ENCODE measurements around the gene SPCS1. TPM values are rescaled to one million over a fixed set of nuclear protein-coding genes. Genes with fewer than 3 reads are reported as not detected.

SPCS1 gene
- total and polyA plus RNA-seq, 2 donors (not counting 1 experiment from before 2014, with no cell fraction given) = 49.0 to 151 TPM

DNA sequence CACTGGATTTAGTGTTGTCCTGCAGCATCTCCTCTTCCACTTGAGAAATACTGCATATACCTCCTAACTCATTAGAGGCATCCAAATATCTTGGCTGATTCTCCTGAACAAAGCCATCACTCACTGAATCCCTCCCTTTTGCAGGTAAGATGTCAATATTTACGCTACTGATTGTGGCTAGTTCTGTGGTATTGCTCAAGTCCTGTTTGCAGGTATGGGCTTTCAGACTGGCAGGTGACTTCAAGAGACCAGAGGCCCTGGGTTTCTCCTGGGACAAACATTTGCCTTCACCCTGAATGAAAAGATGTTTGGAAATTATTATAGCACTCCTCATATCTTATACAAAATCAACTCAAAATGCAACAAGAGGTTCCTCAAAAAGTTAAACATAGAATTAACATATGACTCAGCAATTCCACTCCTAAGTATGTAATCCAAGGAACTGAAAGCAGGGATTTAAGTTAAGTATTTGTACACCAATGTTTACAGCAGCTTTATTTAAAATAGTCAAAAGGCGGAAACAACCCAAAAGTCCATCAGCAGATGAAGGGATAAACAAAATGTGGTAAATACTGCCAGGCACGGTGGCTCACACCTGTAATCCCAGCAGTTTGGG lies 46.2 kb downstream of the SPCS1 start:
- no peaks in the 10 kb centered on the region for H3K27me3 ChIP-seq (ENCODE audit: control insufficient read depth, insufficient read depth, low read length)
- H3K79me2 ChIP-seq (ENCODE audit: control insufficient read depth, insufficient read depth, low read length) = no peaks in the 10 kb centered on the region
- TF ChIP-seq, protein P1, sequence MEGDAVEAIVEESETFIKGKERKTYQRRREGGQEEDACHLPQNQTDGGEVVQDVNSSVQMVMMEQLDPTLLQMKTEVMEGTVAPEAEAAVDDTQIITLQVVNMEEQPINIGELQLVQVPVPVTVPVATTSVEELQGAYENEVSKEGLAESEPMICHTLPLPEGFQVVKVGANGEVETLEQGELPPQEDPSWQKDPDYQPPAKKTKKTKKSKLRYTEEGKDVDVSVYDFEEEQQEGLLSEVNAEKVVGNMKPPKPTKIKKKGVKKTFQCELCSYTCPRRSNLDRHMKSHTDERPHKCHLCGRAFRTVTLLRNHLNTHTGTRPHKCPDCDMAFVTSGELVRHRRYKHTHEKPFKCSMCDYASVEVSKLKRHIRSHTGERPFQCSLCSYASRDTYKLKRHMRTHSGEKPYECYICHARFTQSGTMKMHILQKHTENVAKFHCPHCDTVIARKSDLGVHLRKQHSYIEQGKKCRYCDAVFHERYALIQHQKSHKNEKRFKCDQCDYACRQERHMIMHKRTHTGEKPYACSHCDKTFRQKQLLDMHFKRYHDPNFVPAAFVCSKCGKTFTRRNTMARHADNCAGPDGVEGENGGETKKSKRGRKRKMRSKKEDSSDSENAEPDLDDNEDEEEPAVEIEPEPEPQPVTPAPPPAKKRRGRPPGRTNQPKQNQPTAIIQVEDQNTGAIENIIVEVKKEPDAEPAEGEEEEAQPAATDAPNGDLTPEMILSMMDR (conservative IDR thresholded peaks at IDR 0.05 in 1 of 2, IDR thresholded peaks at IDR 0.05 in 1 of 2; ENCODE audit: low read depth in 1 of 2, low read length in 2 of 2) = no peak
- no peak for TF ChIP-seq EZH2 (IDR thresholded peaks at IDR 0.05; ENCODE audit: low read length, missing control alignments)
- no peaks in the 10 kb centered on the region for H3K9me3 ChIP-seq (ENCODE audit: control insufficient read depth, insufficient read depth, low read depth, low read length)
- H3K4me2 ChIP-seq (ENCODE audit: extremely low read depth, insufficient read depth, low read length) = no peak overlapping the region
- H3K9ac ChIP-seq (ENCODE audit: insufficient read depth, low read length) = no peak overlapping the region
- no peak overlapping the region for H3K27ac ChIP-seq (ENCODE audit: insufficient read depth, low read length)
- peak; percentile 8 to 10 for DNase-seq (ENCODE audit: low read depth in 2 of 2)
- no peaks in the 10 kb centered on the region for H4K20me1 ChIP-seq (ENCODE audit: control insufficient read depth, extremely low read depth, insufficient read depth, low read length)
- no peak overlapping the region for H2AFZ ChIP-seq (ENCODE audit: low read length)
- H3K4me3 ChIP-seq (replicated peaks in 1 of 4; ENCODE audit: control extremely low read depth in 1 of 4, insufficient read depth in 1 of 4, low read depth in 3 of 4, low read length in 4 of 4) = no peak overlapping the region
- no peaks in the 10 kb centered on the region for H3K4me1 ChIP-seq (ENCODE audit: control insufficient read depth, extremely low read depth, insufficient read depth, low read length)
- peaks cover 2% of the 10 kb centered on the region for H3K36me3 ChIP-seq (ENCODE audit: control insufficient read depth, insufficient read depth, low read length)

GRCh38 chr3:52754373-52754772 lies 48.5 kb downstream of the SPCS1 start:
- Histone ChIP-seq H3K27me3 (ENCODE audit: control insufficient read depth, insufficient read depth, low read length) (no peaks in the 10 kb centered on the region), H3K9me3 (ENCODE audit: control insufficient read depth, insufficient read depth, low read depth, low read length) (no peaks in the 10 kb centered on the region), H4K20me1 (ENCODE audit: control insufficient read depth, extremely low read depth, insufficient read depth, low read length) (no peaks in the 10 kb centered on the region), H3K79me2 (ENCODE audit: control insufficient read depth, insufficient read depth, low read length) (no peaks in the 10 kb centered on the region), H2AFZ (ENCODE audit: low read length) (no peak overlapping the region), H3K9ac (ENCODE audit: insufficient read depth, low read length) (no peak overlapping the region), H3K4me3 (replicated peaks in 1 of 4; ENCODE audit: control extremely low read depth in 1 of 4, insufficient read depth in 1 of 4, low read depth in 3 of 4, low read length in 4 of 4) (no peak overlapping the region), H3K4me2 (ENCODE audit: extremely low read depth, insufficient read depth, low read length) (no peak overlapping the region), H3K36me3 (ENCODE audit: control insufficient read depth, insufficient read depth, low read length) (peaks cover 2% of the 10 kb centered on the region), H3K4me1 (ENCODE audit: control insufficient read depth, extremely low read depth, insufficient read depth, low read length) (no peaks in the 10 kb centered on the region), H3K27ac (ENCODE audit: insufficient read depth, low read length) (no peak overlapping the region)
- DNase-seq (ENCODE audit: low read depth in 2 of 2) = no peak
- TF ChIP-seq EZH2 (IDR thresholded peaks at IDR 0.05; ENCODE audit: low read length, missing control alignments) = no peak
- TF ChIP-seq, protein P1 (conservative IDR thresholded peaks at IDR 0.05 in 1 of 2, IDR thresholded peaks at IDR 0.05 in 1 of 2; ENCODE audit: low read depth in 1 of 2, low read length in 2 of 2) = no peak

- Histone ChIP-seq H3K9ac (ENCODE audit: insufficient read depth, low read length) (no peak overlapping the region), H4K20me1 (ENCODE audit: control insufficient read depth, extremely low read depth, insufficient read depth, low read length) (no peaks in the 10 kb centered on the region), H2AFZ (ENCODE audit: low read length) (no peak overlapping the region), H3K4me3 (replicated peaks in 1 of 4; ENCODE audit: control extremely low read depth in 1 of 4, insufficient read depth in 1 of 4, low read depth in 3 of 4, low read length in 4 of 4) (no peak overlapping the region), H3K27me3 (ENCODE audit: control insufficient read depth, insufficient read depth, low read length) (no peaks in the 10 kb centered on the region), H3K4me1 (ENCODE audit: control insufficient read depth, extremely low read depth, insufficient read depth, low read length) (no peaks in the 10 kb centered on the region), H3K9me3 (ENCODE audit: control insufficient read depth, insufficient read depth, low read depth, low read length) (no peaks in the 10 kb centered on the region), H3K36me3 (ENCODE audit: control insufficient read depth, insufficient read depth, low read length) (peaks cover 2% of the 10 kb centered on the region), H3K4me2 (ENCODE audit: extremely low read depth, insufficient read depth, low read length) (no peak overlapping the region), H3K79me2 (ENCODE audit: control insufficient read depth, insufficient read depth, low read length) (no peaks in the 10 kb centered on the region), H3K27ac (ENCODE audit: insufficient read depth, low read length) (no peak overlapping the region)
- TF ChIP-seq EZH2 (IDR thresholded peaks at IDR 0.05; ENCODE audit: low read length, missing control alignments) = no peak
- TF ChIP-seq, protein P1 (conservative IDR thresholded peaks at IDR 0.05 in 1 of 2, IDR thresholded peaks at IDR 0.05 in 1 of 2; ENCODE audit: low read depth in 1 of 2, low read length in 2 of 2) = no peak
- DNase-seq (ENCODE audit: low read depth in 2 of 2) = no peak
These were observed 50.2 kb downstream of the SPCS1 start for GRCh38 chr3:52756141-52756540.

Other genes with a start within 250 kb of the SPCS1 start
- under 0.01 TPM in 2 replicates for gene STAB1, start 210.8 kb upstream of the SPCS1 start, total RNA-seq
- 0.03 and 0.09 TPM in 2 replicates for gene STAB1, start 210.8 kb upstream of the SPCS1 start, polyA plus RNA-seq
- gene NT5DC2, start 172.2 kb upstream of the SPCS1 start, total RNA-seq = 18.0 and 20.3 TPM in 2 replicates
- 61.5 and 83.6 TPM in 2 replicates for gene NT5DC2, start 172.2 kb upstream of the SPCS1 start, polyA plus RNA-seq
- gene UQCC5, start 169.5 kb upstream of the SPCS1 start, total RNA-seq = 5.1 and 9.4 TPM in 2 replicates
- gene UQCC5, start 169.5 kb upstream of the SPCS1 start, polyA plus RNA-seq = 12.3 and 13.8 TPM in 2 replicates
- gene PBRM1, start 20.2 kb upstream of the SPCS1 start, total RNA-seq = 97.3 and 112 TPM in 2 replicates
- gene PBRM1, start 20.2 kb upstream of the SPCS1 start, polyA plus RNA-seq = 36.2 and 37.2 TPM in 2 replicates
- gene GNL3, start 20.1 kb upstream of the SPCS1 start, total RNA-seq = 99.9 and 145 TPM in 2 replicates
- 71.5 and 75.2 TPM in 2 replicates for gene GNL3, start 20.1 kb upstream of the SPCS1 start, polyA plus RNA-seq
- gene GLT8D1, start 315 bp upstream of the SPCS1 start, total RNA-seq = 107 and 116 TPM in 2 replicates
- gene GLT8D1, start 315 bp upstream of the SPCS1 start, polyA plus RNA-seq = 99.6 and 160 TPM in 2 replicates
- gene NEK4, start 64.8 kb downstream of the SPCS1 start, total RNA-seq = 21.3 and 24.9 TPM in 2 replicates
- gene NEK4, start 64.8 kb downstream of the SPCS1 start, polyA plus RNA-seq = 12.7 and 16.0 TPM in 2 replicates
- gene ITIH1, start 71.5 kb downstream of the SPCS1 start, total RNA-seq = not detected in 2 replicates
- gene ITIH1, start 71.5 kb downstream of the SPCS1 start, polyA plus RNA-seq = not detected in 2 replicates
- gene ITIH3, start 88.7 kb downstream of the SPCS1 start, total RNA-seq = under 0.01 and 0.17 TPM in 2 replicates
- gene ITIH3, start 88.7 kb downstream of the SPCS1 start, polyA plus RNA-seq = 0.05 and 1.5 TPM in 2 replicates
- gene ITIH4, start 124.6 kb downstream of the SPCS1 start, total RNA-seq = 2.6 TPM in 2 replicates
- 0.36 and 1.1 TPM in 2 replicates for gene ITIH4, start 124.6 kb downstream of the SPCS1 start, polyA plus RNA-seq
- not detected in 2 replicates for gene MUSTN1, start 128.9 kb downstream of the SPCS1 start, total RNA-seq
- 3.2 TPM in 1 of 2 replicates, not detected in the other for gene MUSTN1, start 128.9 kb downstream of the SPCS1 start, polyA plus RNA-seq
- 10.3 and 13.0 TPM in 2 replicates for gene STIMATE, start 191.4 kb downstream of the SPCS1 start, total RNA-seq
- gene STIMATE, start 191.4 kb downstream of the SPCS1 start, polyA plus RNA-seq = 11.6 and 11.7 TPM in 2 replicates